GM12875 (cell line): ENCODE measurements around the gene MCEMP1.

Source experiments
- H3K4me3 ChIP-seq: one replicate; pipeline ENCODE4 v1.5.1; 2011; ENCODE audit warnings: low read depth, low read length, control low read depth
- TF ChIP-seq, protein P1 (sequence below): IDR thresholded peaks from 2 replicates; pipeline ENCODE4 v1.5.1; 2011; ENCODE audit warnings: low read depth, mild to moderate bottlenecking, control low read depth, inconsistent platforms, low read length, moderate library complexity, borderline replicate concordance; ENCODE audit not compliant: insufficient read depth

Gene MCEMP1

DNA sequence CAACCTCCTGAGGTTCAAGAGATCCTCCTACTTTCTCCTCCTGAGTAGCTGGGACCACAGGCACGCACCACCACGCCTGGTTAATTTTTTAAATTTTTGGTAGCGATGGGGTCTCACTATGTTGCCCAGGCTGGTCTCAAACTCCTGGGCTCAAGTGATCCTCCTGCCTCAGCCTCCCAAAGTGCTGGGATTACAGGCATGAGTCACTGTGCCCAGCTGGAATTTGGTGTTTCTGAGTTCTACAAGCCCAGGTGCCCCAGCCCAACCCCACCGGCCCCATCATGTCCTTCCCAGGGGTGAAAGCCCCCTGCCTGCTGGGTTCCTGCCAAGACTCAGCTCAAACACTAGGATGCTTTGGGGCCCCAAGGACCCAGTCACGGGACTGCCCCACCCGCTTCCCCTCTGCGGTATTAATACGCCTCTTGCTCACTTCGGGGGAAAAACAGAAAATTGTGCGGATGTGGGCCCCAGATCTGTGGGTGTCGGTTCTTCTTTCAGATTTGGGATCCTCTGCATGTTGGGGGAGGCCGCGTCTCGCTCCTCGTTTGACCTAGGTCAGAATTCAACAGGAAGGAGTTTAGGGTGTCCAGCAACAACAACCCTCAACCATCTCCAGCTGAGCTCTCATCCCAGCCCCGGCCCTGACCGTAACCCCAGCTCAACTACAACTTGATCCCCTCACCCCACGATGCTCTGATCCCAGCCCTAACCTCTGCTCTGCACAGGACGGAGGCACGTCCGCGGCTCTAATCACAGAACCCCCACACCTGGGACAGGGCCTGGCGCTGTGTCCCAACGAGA lies 28.7 kb downstream of the MCEMP1 start:
- H3K4me3 ChIP-seq = peak overlapping the region; percentile 21
- TF ChIP-seq, protein P1, sequence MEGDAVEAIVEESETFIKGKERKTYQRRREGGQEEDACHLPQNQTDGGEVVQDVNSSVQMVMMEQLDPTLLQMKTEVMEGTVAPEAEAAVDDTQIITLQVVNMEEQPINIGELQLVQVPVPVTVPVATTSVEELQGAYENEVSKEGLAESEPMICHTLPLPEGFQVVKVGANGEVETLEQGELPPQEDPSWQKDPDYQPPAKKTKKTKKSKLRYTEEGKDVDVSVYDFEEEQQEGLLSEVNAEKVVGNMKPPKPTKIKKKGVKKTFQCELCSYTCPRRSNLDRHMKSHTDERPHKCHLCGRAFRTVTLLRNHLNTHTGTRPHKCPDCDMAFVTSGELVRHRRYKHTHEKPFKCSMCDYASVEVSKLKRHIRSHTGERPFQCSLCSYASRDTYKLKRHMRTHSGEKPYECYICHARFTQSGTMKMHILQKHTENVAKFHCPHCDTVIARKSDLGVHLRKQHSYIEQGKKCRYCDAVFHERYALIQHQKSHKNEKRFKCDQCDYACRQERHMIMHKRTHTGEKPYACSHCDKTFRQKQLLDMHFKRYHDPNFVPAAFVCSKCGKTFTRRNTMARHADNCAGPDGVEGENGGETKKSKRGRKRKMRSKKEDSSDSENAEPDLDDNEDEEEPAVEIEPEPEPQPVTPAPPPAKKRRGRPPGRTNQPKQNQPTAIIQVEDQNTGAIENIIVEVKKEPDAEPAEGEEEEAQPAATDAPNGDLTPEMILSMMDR = no peak

DNA sequence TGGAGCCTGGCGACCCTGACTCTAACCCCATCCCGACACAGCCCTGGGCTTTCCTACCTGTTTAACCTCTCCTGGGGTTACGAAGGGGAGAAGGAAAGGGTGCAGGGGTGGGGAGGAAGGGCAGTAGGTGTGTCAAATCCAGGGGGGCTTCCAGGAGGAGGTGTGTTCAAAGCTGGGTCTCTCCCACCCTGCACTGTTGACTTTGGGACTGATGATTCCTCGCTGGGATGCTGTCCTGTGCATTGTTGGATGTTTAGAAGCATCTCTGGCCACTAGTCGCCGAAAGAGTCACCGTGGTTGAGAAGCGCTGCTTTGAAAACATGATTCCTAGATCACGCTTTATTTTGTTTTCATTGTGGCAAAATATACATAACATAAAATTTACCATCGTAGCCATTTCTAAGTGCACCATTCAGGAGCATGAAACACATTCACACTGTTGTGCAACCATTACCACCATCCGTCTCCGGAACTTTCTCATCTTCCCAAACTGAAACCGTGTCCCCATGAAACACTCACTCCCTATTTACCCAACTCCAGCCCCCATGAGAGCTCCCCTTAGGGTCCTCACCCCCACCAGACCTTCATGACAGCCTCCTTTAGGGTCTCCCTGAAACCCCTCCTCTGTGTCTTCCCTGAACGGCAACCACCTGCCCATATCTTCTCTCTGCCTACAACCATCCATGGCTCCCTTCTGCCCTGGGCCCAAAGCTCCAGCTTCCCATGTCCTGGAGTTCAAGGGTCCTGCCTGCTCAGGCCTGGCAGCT lies 29.5 kb downstream of the MCEMP1 start:
- TF ChIP-seq, protein P1 = no peak
- peak overlapping the region; percentile 21 for H3K4me3 ChIP-seq

DNA sequence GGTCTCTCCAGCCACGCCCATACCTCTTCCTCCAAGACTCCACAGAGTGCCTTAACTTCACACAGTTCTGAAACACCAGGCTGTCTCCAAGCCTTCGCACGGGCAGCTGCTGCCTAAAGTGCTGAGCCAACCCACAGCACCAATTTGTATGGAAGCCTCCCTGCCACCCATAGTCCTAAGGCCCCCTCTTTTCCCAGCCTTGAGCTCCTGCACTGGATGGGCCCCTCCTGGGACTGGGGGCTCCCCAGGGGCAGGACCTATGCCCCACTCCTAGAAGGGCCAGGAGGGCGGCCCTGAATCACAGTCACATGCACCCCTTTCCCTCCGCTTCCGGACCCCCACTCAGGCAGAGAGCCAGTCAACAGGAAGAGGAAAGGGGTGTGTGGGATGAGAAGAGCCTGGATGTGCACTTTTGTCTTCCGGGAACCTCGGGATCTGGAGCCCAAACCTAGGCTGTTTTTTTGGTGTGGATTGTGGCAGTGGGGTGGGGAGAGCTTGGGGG lies 30.1 kb downstream of the MCEMP1 start:
- no peak overlapping the region for H3K4me3 ChIP-seq
- TF ChIP-seq, protein P1 = no peak

DNA sequence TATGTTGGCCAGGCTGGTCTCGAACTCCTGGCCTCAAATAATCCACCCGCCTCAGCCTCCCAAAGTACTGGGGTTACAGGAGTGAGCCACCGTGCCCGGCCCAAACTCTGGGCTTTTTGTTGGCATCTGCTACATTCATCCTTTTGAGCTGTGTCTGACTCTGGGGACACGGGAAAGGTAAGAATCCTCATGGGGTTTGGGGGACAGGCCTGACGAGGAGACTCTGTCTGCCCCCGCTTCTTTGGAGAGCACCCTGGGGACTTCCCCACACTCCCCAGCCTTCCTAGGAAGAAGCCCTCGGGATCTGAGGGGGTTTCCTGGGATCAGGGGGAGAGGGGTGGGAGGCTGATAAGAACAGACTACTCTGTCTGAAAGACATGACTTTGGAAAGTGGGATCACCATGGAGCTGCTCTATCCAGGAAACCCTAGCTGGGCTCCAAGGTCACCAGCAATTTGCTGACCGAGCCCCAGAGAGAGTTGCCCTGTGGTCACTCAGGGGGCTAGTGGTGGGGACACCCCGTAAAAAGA lies 33.1 kb downstream of the MCEMP1 start:
- no peak overlapping the region for H3K4me3 ChIP-seq
- TF ChIP-seq, protein P1 = no peak

DNA sequence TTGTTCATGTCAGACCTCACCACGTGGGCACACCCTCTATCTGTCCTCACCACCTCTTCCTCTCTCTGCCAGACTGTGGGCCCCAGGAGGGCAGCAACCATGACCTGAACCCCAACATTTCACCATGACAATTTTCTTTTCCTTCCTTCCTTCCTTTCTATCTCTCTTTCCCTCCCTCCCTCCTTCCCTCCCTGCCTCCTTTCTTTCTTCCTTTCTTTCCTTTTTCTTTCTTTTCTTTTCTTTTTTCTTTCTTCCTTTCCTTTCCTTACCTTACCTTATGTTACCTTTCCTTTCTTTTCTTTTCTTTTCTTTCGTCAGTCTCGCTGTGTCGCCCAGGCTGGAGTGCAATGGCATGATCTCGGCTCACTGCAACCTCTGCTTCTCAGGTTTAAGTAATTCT lies 33.7 kb downstream of the MCEMP1 start:
- TF ChIP-seq, protein P1 = no peak
- no peak overlapping the region for H3K4me3 ChIP-seq

DNA sequence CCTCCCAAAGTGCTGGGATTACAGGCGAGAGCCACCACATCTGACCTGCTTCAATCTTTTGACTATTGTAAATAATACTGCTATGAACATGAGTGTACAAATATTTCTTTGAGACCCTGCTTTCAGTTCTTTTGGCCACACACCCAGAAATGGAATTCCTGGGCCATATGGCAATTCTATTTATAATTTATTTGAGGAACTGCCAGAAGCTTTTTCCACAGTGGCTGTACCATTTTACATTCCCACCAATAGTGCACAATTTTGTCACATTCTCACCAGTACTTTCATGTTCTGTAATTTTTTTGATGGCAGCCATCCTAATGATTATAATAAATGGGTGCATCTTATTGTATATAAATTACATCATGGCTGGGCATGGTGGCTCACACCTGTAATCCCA lies 38.8 kb downstream of the MCEMP1 start:
- H3K4me3 ChIP-seq = no peak overlapping the region
- TF ChIP-seq, protein P1 = no peak

DNA sequence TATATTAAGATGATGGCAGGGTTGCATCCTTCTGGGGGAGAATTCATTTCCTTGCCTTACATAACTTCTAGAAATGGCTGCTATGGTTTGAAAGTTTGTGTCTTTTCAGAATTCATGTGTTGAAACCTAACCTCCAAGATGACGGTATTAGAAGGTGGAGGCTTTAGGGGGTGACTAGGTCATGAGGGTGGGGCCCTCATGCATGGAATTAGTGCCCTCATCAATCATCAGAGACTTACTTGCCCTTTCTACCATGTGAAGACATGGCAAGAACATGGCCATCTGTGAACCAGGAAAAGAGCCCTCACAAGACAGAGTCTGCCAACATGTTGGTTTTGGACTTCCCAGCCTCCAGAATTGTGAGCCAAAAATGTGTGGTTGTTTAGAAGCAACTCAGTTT lies 39.9 kb downstream of the MCEMP1 start:
- H3K4me3 ChIP-seq = no peak overlapping the region
- TF ChIP-seq, protein P1 = no peak
